Measurements from ENCODE around the gene GSN. TPM values are rescaled to one million over a fixed set of nuclear protein-coding genes. Genes with fewer than 3 reads are reported as not detected.

Gene GSN
- total and polyA plus RNA-seq, 9 of the 15 experiments (the other 6 are each of a cell fraction or from before 2014, with no cell fraction given): 0.39 to 16.6 (median 8.2) TPM

DNA sequence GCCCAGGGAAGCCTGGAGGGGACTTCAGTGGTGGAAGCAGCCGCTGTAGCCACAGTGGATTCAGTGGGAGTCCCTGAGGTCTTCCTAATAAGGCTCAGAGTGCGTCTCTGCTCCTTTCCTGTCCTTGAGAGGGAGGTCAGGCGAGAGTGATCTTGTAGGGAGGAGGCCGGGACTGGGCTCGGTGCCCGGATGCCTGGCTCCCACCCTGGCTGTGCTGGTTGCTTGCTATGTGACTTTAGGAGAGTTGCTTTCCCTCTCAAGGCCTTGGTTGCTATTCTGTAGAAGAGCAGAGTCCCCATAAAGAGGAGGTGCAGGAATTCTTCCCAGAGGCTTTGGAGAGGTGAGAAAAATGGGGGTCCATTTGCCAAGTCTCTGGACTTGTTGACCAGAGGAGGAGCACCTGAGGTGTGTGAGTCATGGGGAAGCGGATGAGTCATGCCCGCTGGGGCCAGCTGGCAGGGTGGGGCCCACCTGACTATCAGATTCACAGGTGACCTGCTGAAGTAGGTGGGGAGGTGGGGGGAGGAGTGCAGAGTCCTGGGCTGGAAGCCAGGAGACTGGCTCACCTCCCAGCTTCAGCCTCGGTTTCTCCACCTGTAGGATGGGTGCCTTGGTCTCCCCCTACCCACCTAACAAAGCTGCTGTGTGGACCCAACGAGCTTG is 13.8 kb downstream of the GSN start (continued):
- TF ChIP-seq, protein P1, sequence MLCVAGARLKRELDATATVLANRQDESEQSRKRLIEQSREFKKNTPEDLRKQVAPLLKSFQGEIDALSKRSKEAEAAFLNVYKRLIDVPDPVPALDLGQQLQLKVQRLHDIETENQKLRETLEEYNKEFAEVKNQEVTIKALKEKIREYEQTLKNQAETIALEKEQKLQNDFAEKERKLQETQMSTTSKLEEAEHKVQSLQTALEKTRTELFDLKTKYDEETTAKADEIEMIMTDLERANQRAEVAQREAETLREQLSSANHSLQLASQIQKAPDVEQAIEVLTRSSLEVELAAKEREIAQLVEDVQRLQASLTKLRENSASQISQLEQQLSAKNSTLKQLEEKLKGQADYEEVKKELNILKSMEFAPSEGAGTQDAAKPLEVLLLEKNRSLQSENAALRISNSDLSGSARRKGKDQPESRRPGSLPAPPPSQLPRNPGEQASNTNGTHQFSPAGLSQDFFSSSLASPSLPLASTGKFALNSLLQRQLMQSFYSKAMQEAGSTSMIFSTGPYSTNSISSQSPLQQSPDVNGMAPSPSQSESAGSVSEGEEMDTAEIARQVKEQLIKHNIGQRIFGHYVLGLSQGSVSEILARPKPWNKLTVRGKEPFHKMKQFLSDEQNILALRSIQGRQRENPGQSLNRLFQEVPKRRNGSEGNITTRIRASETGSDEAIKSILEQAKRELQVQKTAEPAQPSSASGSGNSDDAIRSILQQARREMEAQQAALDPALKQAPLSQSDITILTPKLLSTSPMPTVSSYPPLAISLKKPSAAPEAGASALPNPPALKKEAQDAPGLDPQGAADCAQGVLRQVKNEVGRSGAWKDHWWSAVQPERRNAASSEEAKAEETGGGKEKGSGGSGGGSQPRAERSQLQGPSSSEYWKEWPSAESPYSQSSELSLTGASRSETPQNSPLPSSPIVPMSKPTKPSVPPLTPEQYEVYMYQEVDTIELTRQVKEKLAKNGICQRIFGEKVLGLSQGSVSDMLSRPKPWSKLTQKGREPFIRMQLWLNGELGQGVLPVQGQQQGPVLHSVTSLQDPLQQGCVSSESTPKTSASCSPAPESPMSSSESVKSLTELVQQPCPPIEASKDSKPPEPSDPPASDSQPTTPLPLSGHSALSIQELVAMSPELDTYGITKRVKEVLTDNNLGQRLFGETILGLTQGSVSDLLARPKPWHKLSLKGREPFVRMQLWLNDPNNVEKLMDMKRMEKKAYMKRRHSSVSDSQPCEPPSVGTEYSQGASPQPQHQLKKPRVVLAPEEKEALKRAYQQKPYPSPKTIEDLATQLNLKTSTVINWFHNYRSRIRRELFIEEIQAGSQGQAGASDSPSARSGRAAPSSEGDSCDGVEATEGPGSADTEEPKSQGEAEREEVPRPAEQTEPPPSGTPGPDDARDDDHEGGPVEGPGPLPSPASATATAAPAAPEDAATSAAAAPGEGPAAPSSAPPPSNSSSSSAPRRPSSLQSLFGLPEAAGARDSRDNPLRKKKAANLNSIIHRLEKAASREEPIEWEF (CRISPR knock-in tag; IDR thresholded peaks at IDR 0.05): 0 out of 2 replicates have a peak, but pooled peaks have one; percentile 24
- TF ChIP-seq XRCC3 (IDR thresholded peaks at IDR 0.05): no peak
- TF ChIP-seq TEAD1 (CRISPR knock-in tag; IDR thresholded peaks at IDR 0.05): 0 out of 4 replicates have a peak, but pooled peaks of 1 of the 2 experiments have one; percentile 36
- no peak for TF ChIP-seq ZNF12 (CRISPR knock-in tag; IDR thresholded peaks at IDR 0.05)
- TF ChIP-seq NEUROD1 (IDR thresholded peaks at IDR 0.05; ENCODE audit: borderline replicate concordance, low read depth, low read length, partially characterized antibody): peak; percentile 61
- TF ChIP-seq, protein P2, sequence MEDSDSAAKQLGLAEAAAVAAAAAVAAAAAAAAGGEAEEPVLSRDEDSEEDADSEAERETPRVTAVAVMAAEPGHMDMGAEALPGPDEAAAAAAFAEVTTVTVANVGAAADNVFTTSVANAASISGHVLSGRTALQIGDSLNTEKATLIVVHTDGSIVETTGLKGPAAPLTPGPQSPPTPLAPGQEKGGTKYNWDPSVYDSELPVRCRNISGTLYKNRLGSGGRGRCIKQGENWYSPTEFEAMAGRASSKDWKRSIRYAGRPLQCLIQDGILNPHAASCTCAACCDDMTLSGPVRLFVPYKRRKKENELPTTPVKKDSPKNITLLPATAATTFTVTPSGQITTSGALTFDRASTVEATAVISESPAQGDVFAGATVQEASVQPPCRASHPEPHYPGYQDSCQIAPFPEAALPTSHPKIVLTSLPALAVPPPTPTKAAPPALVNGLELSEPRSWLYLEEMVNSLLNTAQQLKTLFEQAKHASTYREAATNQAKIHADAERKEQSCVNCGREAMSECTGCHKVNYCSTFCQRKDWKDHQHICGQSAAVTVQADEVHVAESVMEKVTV (CRISPR knock-in tag; IDR thresholded peaks at IDR 0.05): no peak
- TF ChIP-seq GATAD2B (IDR thresholded peaks at IDR 0.05; ENCODE audit: borderline replicate concordance): peak; percentile 38; the same call in 1 of the 2 replicates
- TF ChIP-seq LCOR (CRISPR knock-in tag; IDR thresholded peaks at IDR 0.05): no peak
- no peak for TF ChIP-seq HDAC3 (IDR thresholded peaks at IDR 0.05; ENCODE audit: borderline replicate concordance, partially characterized antibody)
- TF ChIP-seq, protein P3, sequence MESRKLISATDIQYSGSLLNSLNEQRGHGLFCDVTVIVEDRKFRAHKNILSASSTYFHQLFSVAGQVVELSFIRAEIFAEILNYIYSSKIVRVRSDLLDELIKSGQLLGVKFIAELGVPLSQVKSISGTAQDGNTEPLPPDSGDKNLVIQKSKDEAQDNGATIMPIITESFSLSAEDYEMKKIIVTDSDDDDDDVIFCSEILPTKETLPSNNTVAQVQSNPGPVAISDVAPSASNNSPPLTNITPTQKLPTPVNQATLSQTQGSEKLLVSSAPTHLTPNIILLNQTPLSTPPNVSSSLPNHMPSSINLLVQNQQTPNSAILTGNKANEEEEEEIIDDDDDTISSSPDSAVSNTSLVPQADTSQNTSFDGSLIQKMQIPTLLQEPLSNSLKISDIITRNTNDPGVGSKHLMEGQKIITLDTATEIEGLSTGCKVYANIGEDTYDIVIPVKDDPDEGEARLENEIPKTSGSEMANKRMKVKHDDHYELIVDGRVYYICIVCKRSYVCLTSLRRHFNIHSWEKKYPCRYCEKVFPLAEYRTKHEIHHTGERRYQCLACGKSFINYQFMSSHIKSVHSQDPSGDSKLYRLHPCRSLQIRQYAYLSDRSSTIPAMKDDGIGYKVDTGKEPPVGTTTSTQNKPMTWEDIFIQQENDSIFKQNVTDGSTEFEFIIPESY (CRISPR knock-in tag; IDR thresholded peaks at IDR 0.05): no peak
- TF ChIP-seq TAF9B (IDR thresholded peaks at IDR 0.05; ENCODE audit: partially characterized antibody): peak; percentile 97
- TF ChIP-seq NR4A1 (CRISPR knock-in tag; IDR thresholded peaks at IDR 0.05): no peak
- peak; percentile 82 for TF ChIP-seq NR4A1 (tag; IDR thresholded peaks at IDR 0.05)
- peak; percentile 91 for TF ChIP-seq DACH1 (IDR thresholded peaks at IDR 0.05; ENCODE audit: partially characterized antibody)
- TF ChIP-seq POLR2AphosphoS2 (IDR thresholded peaks at IDR 0.05; ENCODE audit: low read length): no peak
- no peak for TF ChIP-seq KAT7 (CRISPR knock-in tag; IDR thresholded peaks at IDR 0.05; ENCODE audit: borderline replicate concordance)
- peak; percentile 73 for TF ChIP-seq NFIC (IDR thresholded peaks at IDR 0.05)
- TF ChIP-seq MTA3 (IDR thresholded peaks at IDR 0.05; ENCODE audit: borderline replicate concordance): peak; percentile 25; the same call in 1 of the 2 replicates
- no peak for TF ChIP-seq POLR2B (IDR thresholded peaks at IDR 0.05; ENCODE audit: low read depth, partially characterized antibody)
- TF ChIP-seq, protein P4, sequence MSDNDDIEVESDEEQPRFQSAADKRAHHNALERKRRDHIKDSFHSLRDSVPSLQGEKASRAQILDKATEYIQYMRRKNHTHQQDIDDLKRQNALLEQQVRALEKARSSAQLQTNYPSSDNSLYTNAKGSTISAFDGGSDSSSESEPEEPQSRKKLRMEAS (CRISPR knock-in tag; IDR thresholded peaks at IDR 0.05): peak; percentile 52; the same call in 1 of the 2 replicates

Data from K562 (cell line).